ENCODE data around the gene ABCF2. TPM values are rescaled to one million over a fixed set of nuclear protein-coding genes. Genes with fewer than 3 reads are reported as not detected.

ABCF2 gene
- total and polyA plus RNA-seq, 3 experiments from 2014 or later, result 36.7 to 95.1 (median 86.5) TPM

DNA sequence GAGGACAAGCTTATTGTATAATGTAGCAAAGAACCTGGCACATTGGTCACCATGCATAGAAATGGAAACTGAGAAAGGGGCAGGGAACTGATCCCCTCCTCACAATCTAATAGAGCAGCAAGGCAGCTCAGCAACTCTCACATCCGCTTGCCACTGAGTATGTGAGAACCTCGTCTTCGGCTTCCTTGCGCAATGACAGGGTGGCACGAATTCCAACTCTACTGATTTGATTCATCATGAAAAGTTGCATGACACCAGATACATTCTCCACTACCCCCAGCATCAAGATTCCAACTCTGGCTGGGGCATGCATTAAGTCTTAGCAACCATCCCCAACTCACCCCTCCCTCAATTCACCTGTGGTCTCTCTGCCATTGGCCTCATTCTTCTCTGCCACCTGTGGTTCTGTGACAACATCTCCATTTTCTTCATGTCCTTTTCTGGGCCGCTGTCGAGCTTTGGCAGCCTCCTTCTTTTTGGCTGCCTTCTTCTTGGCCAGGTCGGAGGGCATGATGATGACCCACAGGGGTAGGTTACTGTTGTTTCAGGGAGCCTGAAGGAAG lies 976 bp downstream of the ABCF2 start:
- Histone ChIP-seq H3K4me1 (ENCODE audit: insufficient read depth, low read length) (peaks cover 26% of the 10 kb centered on the region), H3K9me3 (ENCODE audit: low read length) (no peaks in the 10 kb centered on the region), H3K36me3 (ENCODE audit: insufficient read depth, low read length) (peaks cover 33% of the 10 kb centered on the region), H3K27ac (ENCODE audit: low read depth, low read length) (peak overlapping the region; percentile 77), H3K4me3 (ENCODE audit: low read length) (peak overlapping the region; percentile 99), H3K27me3 (ENCODE audit: insufficient read depth, low read length, poor library complexity, severe bottlenecking) (no peaks in the 10 kb centered on the region)
- Mint-ChIP-seq H3K4me1 (peaks cover 35 to 45% (median 42%) of the 10 kb centered on the region in 3 donors), H3K36me3 (peaks cover 0 to 52% (median 14%) of the 10 kb centered on the region in 3 donors), H3K9me3 (no peaks in the 10 kb centered on the region), H3K27me3 (no peaks in the 10 kb centered on the region), H3K27ac (peak overlapping the region in 7 of 8 donors; percentile 34 to 99 (median 97)), H3K4me3 (peak overlapping the region; percentile 87 to 100 (median 99))
- peak in 1 of 5 donors; percentile 33 for DNase-seq
- POLR2A ChIA-PET, result no interaction called here
- CTCF ChIA-PET, result interaction anchor here (0.9 to 2.3 kb wide), 2 partner anchors 18 to 51 kb away, joined by 3 to 8 read pairs; no protein-coding TSS in a partner anchor

DNA sequence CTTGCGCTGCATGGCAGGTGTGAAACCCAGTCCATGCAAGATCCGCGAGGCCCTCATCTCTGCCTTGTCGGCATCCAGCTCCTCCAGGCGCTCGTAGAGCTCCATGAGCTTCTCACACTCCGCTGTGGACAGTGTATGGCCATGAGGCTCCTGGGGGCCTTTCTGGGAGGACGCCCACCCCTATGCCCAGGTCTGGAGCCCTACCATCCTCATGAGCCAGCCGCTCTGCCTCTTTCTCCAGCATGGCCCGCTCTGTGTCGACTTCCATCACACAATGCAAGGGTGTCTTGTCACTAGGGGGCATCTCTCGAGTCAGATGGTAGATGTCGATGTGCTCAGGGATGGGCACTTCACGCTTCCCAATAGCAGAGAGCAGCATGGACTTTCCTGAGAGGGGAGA lies 3.3 kb downstream of the ABCF2 start:
- POLR2A ChIA-PET, result no interaction called here

DNA sequence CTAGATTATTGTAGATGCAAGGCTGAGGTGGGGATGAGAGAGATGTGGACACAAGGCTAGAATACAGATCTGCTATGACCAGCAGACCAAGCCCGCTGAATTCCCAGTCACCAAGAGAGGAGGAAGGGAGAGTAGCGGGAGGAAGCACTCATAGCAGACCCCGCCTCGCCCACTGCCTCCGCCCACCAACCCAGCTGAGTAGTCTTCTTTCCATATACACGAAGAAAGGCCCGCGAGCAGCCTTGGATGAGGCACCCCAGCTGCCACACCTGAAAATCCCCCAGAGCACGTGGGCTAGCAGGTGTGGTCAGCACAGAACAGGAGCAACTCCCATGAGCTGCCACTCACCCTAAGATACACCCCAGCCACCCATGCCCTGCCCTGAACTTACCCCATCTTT lies 8.8 kb downstream of the ABCF2 start:
- Mint-ChIP-seq H3K4me3 (no peak overlapping the region), H3K27me3 (no peaks in the 10 kb centered on the region), H3K9me3 (no peaks in the 10 kb centered on the region), H3K4me1 (peaks cover 0 to 7% (median 2%) of the 10 kb centered on the region in 3 donors), H3K36me3 (peaks cover 30 to 90% (median 31%) of the 10 kb centered on the region in 3 donors), H3K27ac (peak overlapping the region in 2 of 8 donors; percentile 7 to 75)
- POLR2A ChIA-PET, result no interaction called here
- Histone ChIP-seq H3K27ac (ENCODE audit: low read depth, low read length) (no peak overlapping the region), H3K36me3 (ENCODE audit: insufficient read depth, low read length) (peaks cover 73% of the 10 kb centered on the region), H3K9me3 (ENCODE audit: low read length) (no peaks in the 10 kb centered on the region), H3K4me3 (ENCODE audit: low read length) (no peak overlapping the region), H3K4me1 (ENCODE audit: insufficient read depth, low read length) (no peaks in the 10 kb centered on the region), H3K27me3 (ENCODE audit: insufficient read depth, low read length, poor library complexity, severe bottlenecking) (no peaks in the 10 kb centered on the region)
- DNase-seq, result no peak
- CTCF ChIA-PET, result no interaction called here

More for the DNA sequence above, 3.3 kb downstream of the ABCF2 start:
- no peaks in the 10 kb centered on the region for H3K27me3 Mint-ChIP-seq
- peaks cover 6 to 70% (median 20%) of the 10 kb centered on the region in 3 donors for H3K36me3 Mint-ChIP-seq
- peak overlapping the region in 2 of 8 donors; percentile 34 to 57 for H3K27ac Mint-ChIP-seq
- peaks cover 50% of the 10 kb centered on the region for H3K36me3 ChIP-seq (ENCODE audit: insufficient read depth, low read length)
- H3K4me3 ChIP-seq (ENCODE audit: low read length), result no peak overlapping the region
- H3K4me1 Mint-ChIP-seq, result peaks cover 36 to 45% (median 42%) of the 10 kb centered on the region in 3 donors
- no peaks in the 10 kb centered on the region for H3K9me3 ChIP-seq (ENCODE audit: low read length)
- H3K27me3 ChIP-seq (ENCODE audit: insufficient read depth, low read length, poor library complexity, severe bottlenecking), result no peaks in the 10 kb centered on the region
- CTCF ChIA-PET, result no interaction called here
- DNase-seq, result peak in 1 of 5 donors; percentile 12
- H3K4me3 Mint-ChIP-seq, result no peak overlapping the region
- H3K9me3 Mint-ChIP-seq, result no peaks in the 10 kb centered on the region
- no peak overlapping the region for H3K27ac ChIP-seq (ENCODE audit: low read depth, low read length)
- H3K4me1 ChIP-seq (ENCODE audit: insufficient read depth, low read length), result peaks cover 26% of the 10 kb centered on the region

GRCh38 chr7:151215396-151215795 lies 11.6 kb downstream of the ABCF2 start:
- Mint-ChIP-seq H3K9me3 (no peaks in the 10 kb centered on the region), H3K27ac (peak overlapping the region in 4 of 8 donors; percentile 16 to 91 (median 62)), H3K4me3 (no peak overlapping the region), H3K4me1 (peaks cover 0 to under 1% (median 0%) of the 10 kb centered on the region in 3 donors), H3K36me3 (peaks cover 25 to 86% (median 29%) of the 10 kb centered on the region in 3 donors), H3K27me3 (peaks cover 0 to 2% of the 10 kb centered on the region in 2 donors)
- H3K27me3 ChIP-seq (ENCODE audit: insufficient read depth, low read length, poor library complexity, severe bottlenecking), result no peaks in the 10 kb centered on the region
- H3K4me1 ChIP-seq (ENCODE audit: insufficient read depth, low read length), result no peaks in the 10 kb centered on the region
- no peaks in the 10 kb centered on the region for H3K9me3 ChIP-seq (ENCODE audit: low read length)
- POLR2A ChIA-PET, result no interaction called here
- no peak overlapping the region for H3K4me3 ChIP-seq (ENCODE audit: low read length)
- no peak for DNase-seq
- peaks cover 54% of the 10 kb centered on the region for H3K36me3 ChIP-seq (ENCODE audit: insufficient read depth, low read length)
- CTCF ChIA-PET, result no interaction called here
- no peak overlapping the region for H3K27ac ChIP-seq (ENCODE audit: low read depth, low read length)

GRCh38 chr7:151213826-151214225 lies 13.2 kb downstream of the ABCF2 start:
- H3K36me3 ChIP-seq (ENCODE audit: insufficient read depth, low read length), result peaks cover 44% of the 10 kb centered on the region
- H3K4me3 ChIP-seq (ENCODE audit: low read length), result no peak overlapping the region
- peak in 1 of 5 donors; percentile 13 for DNase-seq
- CTCF ChIA-PET, result no interaction called here
- POLR2A ChIA-PET, result interaction anchor here (0.6 kb wide), 1 partner anchor 49 kb away, joined by 6 read pairs; no protein-coding TSS in a partner anchor
- no peaks in the 10 kb centered on the region for H3K4me1 ChIP-seq (ENCODE audit: insufficient read depth, low read length)
- Mint-ChIP-seq H3K4me3 (no peak overlapping the region), H3K27me3 (peaks cover 0 to 2% of the 10 kb centered on the region in 2 donors), H3K4me1 (peaks cover 3 to 6% (median 3%) of the 10 kb centered on the region in 3 donors), H3K27ac (peak overlapping the region in 1 of 8 donors; percentile 86), H3K36me3 (peaks cover 21 to 75% (median 26%) of the 10 kb centered on the region in 3 donors), H3K9me3 (no peaks in the 10 kb centered on the region)
- H3K27ac ChIP-seq (ENCODE audit: low read depth, low read length), result no peak overlapping the region
- H3K27me3 ChIP-seq (ENCODE audit: insufficient read depth, low read length, poor library complexity, severe bottlenecking), result no peaks in the 10 kb centered on the region
- no peaks in the 10 kb centered on the region for H3K9me3 ChIP-seq (ENCODE audit: low read length)

- no peak for DNase-seq
- Histone ChIP-seq H3K4me3 (ENCODE audit: low read length) (no peak overlapping the region), H3K27me3 (ENCODE audit: insufficient read depth, low read length, poor library complexity, severe bottlenecking) (no peaks in the 10 kb centered on the region), H3K36me3 (ENCODE audit: insufficient read depth, low read length) (peaks cover 36% of the 10 kb centered on the region), H3K27ac (ENCODE audit: low read depth, low read length) (no peak overlapping the region), H3K9me3 (ENCODE audit: low read length) (no peaks in the 10 kb centered on the region), H3K4me1 (ENCODE audit: insufficient read depth, low read length) (peaks cover 7% of the 10 kb centered on the region)
- H3K27ac Mint-ChIP-seq, result peak overlapping the region in 1 of 8 donors; percentile 58
- CTCF ChIA-PET, result interaction anchor here (0.9 kb wide), 1 partner anchor 34 kb away, joined by 3 read pairs; no protein-coding TSS in a partner anchor
- peaks cover 12 to 63% (median 14%) of the 10 kb centered on the region in 3 donors for H3K36me3 Mint-ChIP-seq
- POLR2A ChIA-PET, result no interaction called here
- H3K27me3 Mint-ChIP-seq, result peaks cover 0 to 2% of the 10 kb centered on the region in 2 donors
- H3K4me1 Mint-ChIP-seq, result peaks cover 13 to 18% (median 15%) of the 10 kb centered on the region in 3 donors
- no peak overlapping the region for H3K4me3 Mint-ChIP-seq
- H3K9me3 Mint-ChIP-seq, result no peaks in the 10 kb centered on the region
Observed at GRCh38 chr7:151212626-151213025, 14.4 kb downstream of the ABCF2 start.

- H3K4me3 Mint-ChIP-seq, result no peak overlapping the region
Observed at GRCh38 chr7:151211155-151211772, 15.7 kb downstream of the ABCF2 start.

More at GRCh38 chr7:151211155-151211772, 15.7 kb downstream of the ABCF2 start:
- no peak for DNase-seq
- peaks cover 20% of the 10 kb centered on the region for H3K4me1 ChIP-seq (ENCODE audit: insufficient read depth, low read length)
- CTCF ChIA-PET, result interaction anchor here (1.4 kb wide), 1 partner anchor 33 kb away, joined by 5 read pairs; no protein-coding TSS in a partner anchor
- Mint-ChIP-seq H3K4me1 (peaks cover 25 to 32% (median 28%) of the 10 kb centered on the region in 3 donors), H3K9me3 (no peaks in the 10 kb centered on the region), H3K27ac (peak overlapping the region in 4 of 8 donors; percentile 21 to 78 (median 60)), H3K36me3 (peaks cover 12 to 51% (median 14%) of the 10 kb centered on the region in 3 donors), H3K27me3 (peaks cover 0 to 2% of the 10 kb centered on the region in 2 donors)
- no peaks in the 10 kb centered on the region for H3K9me3 ChIP-seq (ENCODE audit: low read length)
- POLR2A ChIA-PET, result no interaction called here
- no peaks in the 10 kb centered on the region for H3K27me3 ChIP-seq (ENCODE audit: insufficient read depth, low read length, poor library complexity, severe bottlenecking)
- no peak overlapping the region for H3K4me3 ChIP-seq (ENCODE audit: low read length)
- H3K27ac ChIP-seq (ENCODE audit: low read depth, low read length), result no peak overlapping the region
- H3K36me3 ChIP-seq (ENCODE audit: insufficient read depth, low read length), result peaks cover 22% of the 10 kb centered on the region
